D341Med (cell line): ENCODE measurements around the gene PPP1R1C.
"Not testable (repeated sequence)": the region's sequence is repeated elsewhere in the genome, so short reads cannot be mapped to it uniquely, and the experiment has no call there.

Experiments
- DNase-seq: peaks from one replicate; pipeline ENCODE4 v3.0.0; 2012; ENCODE audit warnings: low spot score

Gene PPP1R1C

DNA sequence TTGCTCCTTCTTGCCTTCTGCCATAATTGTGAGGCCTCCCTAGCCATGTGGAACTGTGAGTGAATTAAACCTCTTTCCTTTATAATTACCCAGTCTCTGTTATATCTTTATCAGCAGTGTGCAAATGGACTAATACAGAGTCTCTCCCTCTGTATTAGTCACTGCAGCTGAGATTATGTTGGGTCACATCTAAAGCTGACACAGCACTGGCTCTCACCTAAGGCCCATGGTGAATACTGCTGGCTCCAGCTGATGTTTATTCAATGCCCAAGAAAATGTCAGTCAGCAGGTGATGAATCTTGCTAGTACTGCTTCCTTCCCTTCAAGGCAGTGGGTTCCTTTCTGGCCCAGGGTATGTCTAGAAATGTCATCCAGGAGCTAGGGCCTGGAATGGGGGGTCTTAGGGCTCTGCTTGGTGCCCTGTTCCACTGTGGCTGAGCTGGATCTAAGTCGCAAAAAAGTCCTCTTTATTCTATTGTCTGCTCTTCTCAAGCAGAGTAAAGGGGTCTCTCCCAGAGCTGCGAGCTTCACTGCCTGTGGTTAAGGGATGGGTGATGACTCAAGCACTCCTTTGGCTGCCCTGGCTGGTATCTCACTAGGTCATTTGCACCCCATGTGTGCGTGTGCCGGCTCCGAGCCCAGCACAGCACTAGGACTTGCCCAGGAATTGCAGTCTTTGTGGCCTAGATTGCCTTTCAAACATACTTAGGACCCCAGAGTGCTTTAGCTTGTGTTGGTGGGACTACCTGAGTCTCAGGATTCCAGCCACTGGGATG lies 29.9 kb downstream of the PPP1R1C start:
- no peak for DNase-seq

DNA sequence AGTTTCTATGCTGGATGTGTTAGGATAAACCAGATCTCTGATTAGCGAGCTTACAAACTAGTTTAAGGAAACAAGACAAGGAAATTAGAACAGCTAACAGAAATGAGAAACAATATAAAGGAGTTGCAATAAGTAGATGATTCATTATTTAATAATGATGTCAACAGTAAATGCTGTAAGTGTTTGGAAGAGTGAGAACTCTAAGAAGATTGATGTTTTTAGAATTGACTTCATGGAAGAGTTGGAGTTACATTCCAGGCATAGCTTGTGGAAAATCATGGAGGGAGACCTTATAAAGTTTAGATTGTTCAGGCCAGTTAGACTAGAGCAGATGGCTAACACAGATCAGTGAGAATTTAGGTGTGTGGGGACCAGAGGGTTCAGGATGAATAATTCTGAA lies 32.6 kb downstream of the PPP1R1C start:
- no peak for DNase-seq

DNA sequence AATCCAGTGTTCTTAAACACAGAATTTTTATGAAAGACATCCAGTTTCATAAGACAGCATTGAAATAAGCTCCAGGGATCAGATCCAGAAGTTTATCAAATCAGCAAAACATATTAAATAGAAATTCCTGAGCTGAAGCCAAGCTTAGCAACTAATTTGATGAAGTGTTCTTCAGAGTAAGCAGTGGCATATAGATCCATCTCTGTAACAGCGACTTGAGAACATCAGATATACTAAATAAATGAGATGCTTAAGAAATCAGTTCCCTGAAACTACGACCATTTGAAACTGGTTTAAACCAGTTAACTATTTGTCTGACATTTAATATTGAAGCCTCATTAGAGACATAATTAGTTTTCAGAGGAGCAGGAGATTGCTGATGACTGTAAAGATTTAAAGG lies 34.1 kb downstream of the PPP1R1C start:
- no peak for DNase-seq

DNA sequence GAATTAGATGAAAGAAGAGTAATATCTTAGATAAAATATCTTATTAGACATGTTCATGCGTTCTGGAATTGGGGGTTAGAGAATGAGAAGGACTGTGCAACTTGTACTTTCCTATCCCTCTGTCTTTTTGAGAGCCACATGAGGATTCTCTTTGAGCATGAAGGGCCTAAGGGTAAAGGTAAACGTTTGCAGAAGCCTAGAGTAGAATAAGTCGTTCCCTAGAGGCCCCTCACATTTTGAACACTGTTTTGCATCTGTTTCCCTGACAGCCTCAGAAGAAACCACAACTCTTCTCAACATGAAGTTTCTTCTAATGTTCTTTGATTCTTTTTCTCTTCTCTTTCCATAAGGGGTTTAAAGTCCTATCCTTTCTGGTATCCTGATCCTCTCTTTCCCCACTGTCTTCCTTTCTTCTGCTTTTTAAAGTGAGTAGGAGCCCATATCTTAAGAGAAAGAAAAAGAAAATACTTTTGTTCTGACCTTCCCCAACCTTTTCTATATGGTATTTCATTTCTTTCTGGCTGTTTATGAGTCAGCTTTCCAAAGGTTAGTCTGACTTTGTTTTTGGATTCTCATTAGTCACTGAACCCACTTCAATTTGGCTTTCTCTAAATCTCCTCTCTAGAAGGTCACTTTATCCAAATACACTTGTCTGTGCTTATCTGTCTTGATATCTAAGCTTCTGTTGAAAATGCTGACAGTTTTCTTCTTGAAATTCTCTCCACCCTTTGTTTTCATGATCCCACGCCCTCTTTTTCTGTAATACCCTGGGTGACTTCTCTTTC lies 34.8 kb downstream of the PPP1R1C start:
- DNase-seq: no peak

DNA sequence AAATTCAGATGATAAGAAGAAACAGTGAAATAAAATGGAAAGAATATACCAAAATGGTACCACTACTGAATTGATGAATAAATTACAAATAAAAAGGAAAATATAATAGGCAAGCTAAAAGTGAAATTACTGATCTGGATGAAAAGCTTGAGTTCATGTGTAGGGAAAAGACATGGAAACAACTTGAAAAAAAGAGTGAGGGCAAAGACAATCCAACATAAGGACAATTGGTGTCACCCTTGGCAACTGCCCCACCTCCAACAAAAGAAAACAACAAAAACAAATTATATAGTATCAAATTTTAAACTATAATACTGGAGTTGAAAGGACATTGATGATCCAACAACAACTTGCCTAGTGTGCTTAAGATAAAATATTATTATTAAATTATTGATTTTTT lies 37.6 kb downstream of the PPP1R1C start:
- no peak for DNase-seq

DNA sequence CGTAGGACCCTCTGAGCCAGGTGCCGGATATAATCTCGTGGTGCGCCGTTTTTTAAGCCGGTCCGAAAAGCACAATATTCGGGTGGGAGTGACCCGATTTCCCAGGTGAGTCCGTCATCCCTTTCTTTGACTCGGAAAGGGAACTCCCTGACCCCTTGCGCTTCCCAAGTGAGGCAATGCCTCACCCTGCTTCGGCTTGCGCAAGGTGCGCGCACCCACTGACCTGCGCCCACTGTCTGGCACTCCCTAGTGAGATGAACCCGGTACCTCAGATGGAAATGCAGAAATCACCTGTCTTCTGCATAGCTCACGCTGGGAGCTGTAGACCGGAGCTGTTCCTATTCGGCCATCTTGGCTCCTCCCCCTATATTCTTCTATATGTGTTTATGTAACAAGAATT lies 45.2 kb downstream of the PPP1R1C start:
- DNase-seq: not testable (repeated sequence)

DNA sequence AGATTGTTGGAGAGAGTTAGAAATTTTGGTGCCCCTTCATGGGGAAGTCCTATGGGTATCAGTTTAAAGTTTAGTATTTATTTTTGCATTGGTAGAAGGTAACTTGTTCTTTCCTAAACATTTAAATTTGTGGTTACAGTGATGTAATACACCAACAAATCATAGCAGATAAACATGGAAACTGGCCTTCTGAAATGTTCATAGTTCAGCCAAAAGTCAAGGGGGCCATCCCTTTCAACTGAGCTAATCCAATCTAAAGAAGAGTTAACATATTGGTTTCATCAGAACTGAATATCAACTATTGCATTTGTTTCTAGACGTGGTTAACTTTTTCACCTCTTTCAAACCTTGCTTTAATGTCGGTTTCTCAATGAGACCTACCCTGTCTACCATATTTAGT lies 46.3 kb downstream of the PPP1R1C start:
- no peak for DNase-seq

DNA sequence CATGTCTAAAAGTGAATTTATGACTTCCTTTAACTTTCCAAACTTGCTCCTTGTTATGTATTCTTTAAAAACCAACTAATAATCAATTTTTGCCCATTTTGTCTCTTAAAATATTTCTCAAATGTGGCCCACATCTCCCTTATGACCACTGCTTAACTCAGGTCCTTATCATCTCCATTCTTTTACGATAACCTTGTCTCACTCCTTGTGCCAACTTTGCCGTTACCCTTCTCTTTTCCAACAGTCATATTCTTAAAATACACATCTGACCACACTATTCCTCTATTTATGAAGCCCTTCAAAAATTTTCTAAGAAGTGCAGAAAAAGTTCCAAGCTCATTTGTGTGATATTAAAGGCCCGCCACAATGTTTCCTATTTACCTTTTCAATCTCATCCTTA lies 47.8 kb downstream of the PPP1R1C start:
- no peak for DNase-seq

DNA sequence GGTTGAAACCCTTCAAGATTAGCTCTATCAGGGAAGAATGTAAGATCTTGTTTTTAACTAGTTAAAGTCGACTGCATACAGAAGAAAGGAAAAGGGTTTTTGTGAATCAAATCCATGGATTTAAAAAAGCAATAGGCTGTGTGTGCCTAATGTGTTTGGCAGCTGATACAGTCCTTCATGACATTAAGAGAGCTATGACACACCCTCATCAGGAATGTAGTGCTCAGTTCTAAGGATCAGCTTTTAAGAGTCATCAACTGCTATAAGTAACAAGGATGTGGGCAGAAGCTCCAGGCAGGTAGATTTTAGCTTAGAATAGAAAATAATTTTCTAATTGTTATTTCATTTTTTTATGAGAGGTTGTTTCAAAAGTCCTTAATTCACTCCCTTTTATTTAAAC lies 52.9 kb downstream of the PPP1R1C start:
- no peak for DNase-seq

DNA sequence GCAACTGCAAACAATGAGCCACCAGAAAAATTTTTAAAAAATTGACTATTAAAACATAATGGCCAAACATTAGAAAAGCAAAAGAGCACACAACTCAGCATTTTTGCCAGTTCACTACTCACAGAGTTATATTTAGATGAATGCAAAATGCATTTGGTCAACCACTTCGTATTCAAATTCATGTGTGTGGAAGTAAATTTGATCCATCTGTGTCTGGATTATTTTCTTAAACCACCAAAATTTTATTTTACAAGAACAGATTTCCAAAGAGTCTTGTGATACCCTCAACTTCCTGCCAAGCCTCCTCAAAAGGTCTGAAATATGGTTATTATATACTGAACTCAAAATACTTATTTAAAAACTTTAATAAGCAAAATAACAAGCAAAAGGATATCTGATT lies 57.4 kb downstream of the PPP1R1C start:
- no peak for DNase-seq

DNA sequence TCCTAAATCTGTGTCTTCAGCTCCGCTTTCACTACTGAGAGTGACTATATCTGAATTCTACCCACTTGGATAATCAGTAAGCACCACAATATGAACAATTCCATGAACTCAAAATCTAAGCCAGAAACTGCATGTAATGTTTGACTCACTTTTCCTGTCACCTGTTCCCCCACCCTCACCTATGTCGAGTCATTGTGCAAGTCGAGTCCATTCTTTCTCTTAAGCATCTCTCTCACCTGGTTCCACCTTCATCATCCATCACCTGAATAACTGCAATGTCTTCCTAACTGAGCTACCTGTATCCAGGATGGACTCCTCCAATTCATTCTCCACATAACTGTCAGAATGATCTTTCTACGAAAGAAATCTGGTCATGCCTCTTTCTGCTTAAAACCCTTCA lies 58.2 kb downstream of the PPP1R1C start:
- DNase-seq: no peak

DNA sequence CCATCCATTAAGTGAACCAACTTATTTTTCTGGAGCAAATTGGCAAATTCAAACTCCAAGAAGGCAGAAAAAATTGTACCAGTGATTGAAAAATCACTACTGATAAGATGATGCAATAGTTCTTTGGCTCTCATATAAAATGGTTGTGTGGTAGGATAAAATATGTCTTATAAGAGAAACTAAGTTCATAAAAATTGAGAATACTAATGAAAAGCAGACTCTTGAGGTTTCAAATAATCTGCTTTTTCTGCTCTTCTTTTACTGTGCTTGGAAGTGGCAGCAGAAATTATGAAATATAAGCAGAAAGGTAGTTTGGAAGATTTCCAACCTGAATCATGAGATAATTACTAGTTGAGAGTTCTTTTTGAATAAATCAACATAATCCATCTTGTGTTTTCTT lies 61.9 kb downstream of the PPP1R1C start:
- DNase-seq: no peak

DNA sequence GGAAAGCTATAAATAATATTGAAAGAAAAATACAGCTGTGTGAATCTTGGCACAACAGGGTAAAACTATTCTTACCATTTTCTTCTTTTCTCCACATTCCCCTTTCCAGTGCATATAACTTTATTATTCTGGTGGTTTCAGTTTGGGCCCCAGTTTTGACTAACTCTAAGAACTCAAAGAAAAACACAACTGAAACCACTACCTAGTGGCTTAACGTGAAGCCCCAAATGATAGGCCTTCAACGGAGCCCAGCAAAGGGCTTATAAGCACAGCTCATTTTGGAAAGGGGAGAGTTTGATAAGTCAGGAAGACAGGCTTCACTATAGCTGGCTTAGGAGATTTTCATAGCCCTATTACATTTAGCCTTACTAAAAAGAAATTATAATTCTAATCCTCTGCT lies 62.4 kb downstream of the PPP1R1C start:
- DNase-seq: no peak

DNA sequence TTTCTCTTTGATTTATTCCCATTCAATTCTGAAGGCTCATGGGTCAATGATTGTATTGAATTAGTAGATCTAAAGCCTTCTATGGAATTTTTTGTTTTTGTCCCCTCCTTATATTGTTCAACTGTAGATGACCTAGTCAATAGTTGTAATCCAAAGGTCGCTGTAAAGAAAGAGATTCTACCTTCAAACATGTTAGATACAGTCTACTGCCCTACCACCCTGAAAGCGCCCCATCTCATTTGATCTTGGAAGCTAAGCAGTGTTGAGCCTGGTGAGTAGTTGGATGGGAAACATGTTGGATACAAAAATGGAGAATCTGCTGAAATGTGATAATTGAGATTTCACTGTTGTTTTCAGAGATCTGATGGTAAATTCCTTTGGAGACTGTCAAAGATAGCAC lies 63.0 kb downstream of the PPP1R1C start:
- no peak for DNase-seq

DNA sequence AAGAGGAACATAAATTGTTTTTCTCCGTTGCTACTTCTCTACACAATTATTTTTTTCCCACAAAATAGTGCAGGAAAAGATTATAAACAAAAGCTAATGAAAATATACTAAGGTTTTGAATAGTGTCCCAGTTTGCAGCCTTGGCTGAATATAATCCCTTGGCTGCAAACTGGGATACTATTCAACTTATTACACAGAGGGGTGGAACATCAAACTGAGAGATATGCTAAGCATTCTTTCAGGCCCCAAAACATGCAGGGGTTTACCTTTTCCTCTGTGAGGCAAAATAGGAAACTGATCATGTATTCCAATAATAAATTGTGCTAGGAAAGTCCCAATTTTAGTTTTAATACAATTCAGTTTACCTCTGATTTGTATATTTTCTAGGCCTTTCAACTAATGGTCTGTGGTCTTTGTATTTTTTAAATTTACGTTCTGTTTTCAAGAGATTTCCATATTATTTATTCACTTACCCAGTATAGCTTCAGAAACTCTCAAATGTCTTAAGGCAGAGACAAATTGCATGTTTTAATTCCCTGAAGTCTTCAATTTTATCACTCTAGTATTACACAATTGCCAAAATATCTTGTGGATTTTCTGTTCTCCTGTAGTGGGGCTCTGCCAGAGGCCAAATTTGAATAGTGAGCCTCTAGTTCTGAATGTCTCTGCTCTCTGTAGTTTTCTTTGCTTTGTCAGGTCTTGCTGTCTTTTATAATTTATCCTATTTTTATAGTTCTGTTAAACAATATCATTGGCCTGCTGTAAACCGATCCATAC lies 63.9 kb downstream of the PPP1R1C start:
- no peak for DNase-seq

DNA sequence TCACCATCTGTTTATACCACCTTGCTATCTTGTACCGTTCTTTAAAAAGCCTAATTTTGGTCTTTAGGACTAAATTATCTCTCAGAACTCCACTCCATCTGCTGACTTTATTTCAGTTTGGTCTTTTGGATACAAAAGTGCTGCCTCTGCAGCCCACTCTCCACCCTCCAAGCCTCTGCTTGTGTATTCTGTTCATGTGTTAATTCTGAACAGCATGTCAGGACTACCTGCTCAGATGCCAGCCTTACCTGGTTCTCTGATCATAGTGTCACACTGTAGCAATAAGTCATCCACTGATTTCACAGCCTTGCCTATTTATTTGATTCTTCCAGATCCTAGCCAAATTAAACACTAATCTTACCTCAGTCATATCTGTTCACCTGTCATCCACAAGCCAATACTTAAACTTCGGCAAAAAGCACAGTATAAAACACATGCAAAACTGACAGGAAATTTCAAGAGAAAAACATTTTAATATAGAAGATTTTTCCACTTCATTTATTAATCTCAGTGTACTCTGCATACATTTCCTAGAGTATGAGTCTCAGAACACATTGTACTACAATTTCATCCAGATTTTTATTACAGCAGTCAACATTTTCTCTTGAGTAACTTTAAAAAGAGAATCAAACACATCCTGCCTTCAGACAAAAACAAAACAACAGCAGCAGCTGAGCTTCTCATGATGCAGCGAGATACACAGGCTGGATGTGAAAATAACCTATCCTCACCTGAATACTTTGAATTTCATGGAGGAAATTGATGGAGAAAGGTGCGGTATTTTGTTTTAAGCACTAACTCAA lies 64.9 kb downstream of the PPP1R1C start:
- no peak for DNase-seq

DNA sequence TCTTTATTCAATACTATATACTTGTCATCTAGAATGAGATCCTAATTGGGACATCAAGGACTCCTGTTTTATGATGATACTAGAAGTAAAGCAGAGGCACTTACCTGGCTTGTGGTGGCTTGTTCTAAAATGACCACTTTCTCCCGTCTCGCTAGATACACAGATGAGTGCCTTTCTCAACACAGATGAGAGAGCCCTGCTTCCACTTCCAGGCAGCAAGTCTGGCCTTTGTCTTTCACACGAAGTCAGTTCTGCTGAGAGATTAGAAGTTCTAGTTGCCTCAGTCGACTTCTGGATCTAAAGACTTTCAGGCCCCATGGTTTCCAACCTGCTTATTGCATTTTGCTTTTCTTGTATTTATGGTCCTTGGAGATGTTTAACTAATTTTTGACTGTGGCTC lies 70.3 kb downstream of the PPP1R1C start:
- no peak for DNase-seq

DNA sequence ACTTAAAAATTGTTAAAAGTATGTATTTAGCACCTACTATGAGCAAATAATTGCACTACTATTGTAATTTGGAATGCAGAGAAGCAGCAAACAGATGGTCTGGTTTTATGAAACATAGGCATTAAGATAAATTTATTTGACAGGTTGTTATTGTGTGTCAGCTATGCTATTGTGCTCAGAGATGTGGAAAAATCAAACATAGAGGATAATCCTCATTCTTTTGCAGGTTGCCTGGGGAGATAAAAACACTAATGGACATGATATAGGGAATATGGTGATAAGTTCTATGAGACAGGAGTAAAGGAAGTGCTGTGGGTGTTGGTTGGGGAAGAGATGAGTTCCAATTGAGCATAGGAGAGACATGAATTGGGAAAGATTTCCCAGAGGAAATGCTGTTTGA lies 71.3 kb downstream of the PPP1R1C start:
- no peak for DNase-seq

DNA sequence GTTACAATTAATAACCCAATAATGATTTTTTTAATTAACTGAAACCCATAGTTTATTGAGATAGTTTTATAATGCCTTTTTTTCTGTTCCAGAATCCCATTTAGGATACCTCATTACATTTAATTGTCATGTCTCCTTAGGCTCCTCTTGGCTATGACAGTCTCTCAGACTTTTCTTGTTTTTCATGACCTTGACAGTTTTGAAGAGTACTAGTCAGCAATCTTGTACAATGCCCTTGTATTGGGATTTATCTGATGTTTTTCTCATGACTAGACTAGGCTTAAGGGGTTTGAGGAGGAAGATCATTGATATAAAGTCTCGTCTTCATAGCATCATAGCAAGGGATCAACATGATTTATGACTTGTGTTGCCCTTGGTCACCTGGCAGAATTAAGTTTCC lies 72.4 kb downstream of the PPP1R1C start:
- DNase-seq: no peak

DNA sequence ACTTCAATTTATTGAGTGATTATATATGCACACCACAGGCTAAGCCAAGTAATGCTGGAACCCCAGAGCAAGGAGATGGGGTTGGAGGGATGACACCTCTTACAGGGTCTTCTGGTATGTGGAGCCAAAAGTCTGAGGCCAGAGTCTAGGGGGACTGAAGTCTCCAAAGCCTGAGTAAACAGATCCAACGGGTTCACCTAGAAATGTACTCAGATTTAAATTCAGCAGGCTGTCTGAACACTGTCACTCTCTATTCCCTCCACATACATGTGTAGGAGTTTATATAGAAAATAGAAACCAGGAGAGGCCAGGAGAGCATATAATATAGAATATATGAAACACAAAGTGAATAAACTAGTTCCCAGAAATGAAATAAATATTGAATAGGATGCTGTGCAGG lies 76.1 kb downstream of the PPP1R1C start:
- DNase-seq: no peak

DNA sequence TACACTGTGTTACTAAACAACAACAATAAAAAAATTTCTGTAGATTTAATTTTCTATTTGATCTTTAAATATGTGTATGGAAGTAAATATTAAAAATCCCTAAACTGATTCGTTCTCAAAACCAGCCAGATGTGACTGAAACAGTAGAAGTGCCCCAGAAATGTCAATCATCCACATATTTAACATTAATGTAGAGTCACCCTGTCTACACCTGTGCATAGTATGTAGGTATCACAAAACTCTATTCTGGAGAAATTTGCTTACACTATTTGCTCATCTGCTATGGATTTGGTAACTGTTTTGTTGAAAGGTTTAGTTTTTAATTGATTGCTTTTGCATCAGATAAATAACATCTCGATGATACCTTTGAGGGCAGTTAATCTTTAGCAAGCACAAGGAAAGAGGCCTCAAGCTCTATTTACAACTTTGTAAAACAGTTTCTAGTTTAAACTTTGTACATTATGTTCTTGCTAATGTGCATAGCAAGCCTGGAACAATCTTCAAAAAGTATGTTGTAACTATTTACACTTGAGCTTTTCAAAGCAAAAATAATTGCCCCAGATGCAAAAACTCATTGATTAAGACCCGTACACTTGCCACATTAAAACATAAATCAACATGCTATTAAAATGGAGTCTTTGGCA lies 76.8 kb downstream of the PPP1R1C start:
- no peak for DNase-seq
